Panc1 (cell line): ENCODE data around the gene PLXNB1. TPM values are rescaled to one million over a fixed set of nuclear protein-coding genes. Genes with fewer than 3 reads are reported as not detected.

Experiments used
- ATAC-seq: fragments of 200-7000 bp; cut with Tn5 transposase; 2 replicates; pipeline ENCODE4 v1.9.1; 2020; ENCODE audit warnings: mild to moderate bottlenecking, moderate library complexity
- BruUV-seq: library from RNA; stranded (reverse); fragments of 400-500 nt; replicated peaks from 2 replicates; lab custom pipeline; 2021; lab: Mats Ljungman, UMichigan
- CTCF ChIA-PET: fragments of 300-600 bp; sonication (Branson Sonifier 250); formaldehyde crosslinking; loops from one replicate; lab custom pipeline; 2022; ENCODE audit warnings: antibody characterized with exemption; lab: Charles Lee
- POLR2A ChIA-PET: fragments of 300-600 bp; sonication (Branson Sonifier 250); formaldehyde crosslinking; loops from one replicate; lab custom pipeline; 2022; ENCODE audit warnings: antibody characterized with exemption; lab: Charles Lee
- DNase-seq: peaks from one replicate; pipeline ENCODE4 v3.0.0-alpha.2; 2010; ENCODE audit warnings: low read depth, low spot score
- H3K27ac ChIP-seq: 2 replicates; pipeline ENCODE4 v1.5.1; 2011; ENCODE audit warnings: mild to moderate bottlenecking, low read length, inconsistent platforms
- H3K27me3 ChIP-seq: fragments of 200-500 bp; sonication (Bioruptor generic); 2 replicates; pipeline ENCODE4 v1.6.0; 2014; ENCODE audit warnings: low read length, inconsistent platforms; ENCODE audit not compliant: control insufficient read depth, insufficient read depth
- H3K36me3 ChIP-seq: fragments of 200-500 bp; sonication (Bioruptor generic); 2 replicates; pipeline ENCODE4 v1.5.1; 2014; ENCODE audit warnings: inconsistent platforms, mild to moderate bottlenecking, low read length, moderate library complexity; ENCODE audit not compliant: control insufficient read depth, insufficient read depth
- H3K4me1 ChIP-seq: 2 replicates; pipeline ENCODE4 v1.5.1; 2011; ENCODE audit warnings: inconsistent platforms, mild to moderate bottlenecking, low read length, moderate library complexity; ENCODE audit not compliant: control insufficient read depth, insufficient read depth
- H3K4me3 ChIP-seq, 2 experiments: 2 replicates each; pipeline ENCODE4 v1.5.1; 2011 to 2012; ENCODE audit warnings: low read depth in 2 of 2, low read length in 2 of 2, mild to moderate bottlenecking in 2 of 2, inconsistent platforms in 1 of 2, moderate library complexity in 1 of 2
- H3K9me3 ChIP-seq: fragments of 200-500 bp; sonication (Bioruptor generic); 2 replicates; pipeline ENCODE4 v1.5.1; 2014; ENCODE audit warnings: low read depth, mild to moderate bottlenecking, inconsistent platforms, low read length, moderate library complexity; ENCODE audit not compliant: control insufficient read depth, insufficient read depth
- POLR2AphosphoS5 ChIP-seq: IDR thresholded peaks from 2 replicates; pipeline ENCODE4 v1.6.1; 2012; ENCODE audit warnings: mild to moderate bottlenecking, low read depth, low read length, moderate library complexity
- SIN3A ChIP-seq: IDR thresholded peaks from 2 replicates; pipeline ENCODE4 v1.6.1; 2012; ENCODE audit warnings: low read depth, mild to moderate bottlenecking, low read length, moderate library complexity, borderline replicate concordance; ENCODE audit not compliant: insufficient read depth
- TCF7L2 ChIP-seq: IDR thresholded peaks from 2 replicates; pipeline ENCODE4 v1.6.1; 2011; ENCODE audit warnings: mild to moderate bottlenecking, low read depth, low read length, inconsistent platforms
- in situ Hi-C: cut with HindIII; loops from 2 replicates; pipeline ENCODE4 v1.10.0; 2016; ENCODE audit warnings: low sequenced_read_pairs, low pct_unique_long_range_greater_than_20kb
- intact Hi-C: fragments of 100-400 bp; cut with micrococcal nuclease; formaldehyde crosslinking; loops from one replicate; pipeline ENCODE4 v1.10.0; 2022; ENCODE audit not compliant: unreplicated experiment
- total RNA-seq: library from RNA; stranded (reverse); gene quantifications from one replicate; pipeline ENCODE4 v1.2.1, GENCODE V29; 2021; ENCODE audit not compliant: unreplicated experiment
- TF ChIP-seq, protein P1 (sequence below), 2 experiments: IDR thresholded peaks; 2 replicates each; pipeline ENCODE4 v1.6.1; 2011 to 2012; ENCODE audit warnings: low read depth in 2 of 2, control low read depth in 1 of 2, low read length in 1 of 2, mild to moderate bottlenecking in 1 of 2, moderate library complexity in 1 of 2; ENCODE audit not compliant: insufficient read depth in 1 of 2
- TF ChIP-seq, protein P2 (sequence below): fragments of 450-650 bp; IDR thresholded peaks from 2 replicates; pipeline ENCODE4 v1.5.1; 2017; ENCODE audit warnings: mild to moderate bottlenecking

PLXNB1 gene
- total RNA-seq, 1 experiment from 2014 or later: 22.8 TPM

DNA sequence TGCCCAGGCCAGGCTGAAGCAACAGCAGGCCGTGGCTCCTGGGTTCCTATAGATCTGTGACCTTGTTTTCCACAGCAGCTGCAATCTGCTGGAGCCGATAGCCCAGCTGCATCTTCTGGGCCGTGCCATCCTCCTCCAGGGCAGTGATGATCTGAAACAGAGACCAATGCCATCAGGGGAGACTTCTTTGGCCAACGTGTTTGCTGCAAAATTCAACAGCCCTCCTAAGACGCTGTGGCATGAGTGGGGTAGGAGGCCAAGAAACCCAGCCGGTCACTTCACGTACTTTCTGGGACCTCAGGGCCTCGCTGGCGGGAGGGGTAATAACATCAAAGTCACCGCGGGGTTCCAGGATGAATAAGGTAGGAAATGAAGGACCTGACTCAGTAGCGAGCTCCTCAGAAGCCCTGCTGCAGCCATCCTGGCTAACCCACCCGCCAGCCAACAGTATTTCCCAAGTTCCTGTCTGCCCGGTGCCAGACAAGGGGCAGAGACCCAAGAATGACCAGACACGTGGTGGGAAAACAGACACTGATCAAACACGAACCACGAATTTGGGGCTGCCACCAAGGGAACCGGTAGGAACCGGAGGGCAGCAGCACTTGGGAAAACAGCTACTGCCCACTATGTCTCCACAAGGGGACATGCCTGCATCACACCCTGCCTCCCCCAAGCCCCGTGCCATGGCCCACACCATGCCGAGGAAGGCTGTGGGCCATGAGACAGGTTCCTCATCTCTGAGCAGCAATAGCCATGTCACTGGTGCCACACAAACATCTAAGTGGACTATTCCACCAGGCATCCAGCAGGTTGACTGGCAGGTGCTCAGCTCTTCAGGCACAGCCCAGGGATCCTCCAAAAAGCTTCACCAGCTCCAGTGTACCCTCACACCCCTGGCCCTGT is 25.2 kb downstream of the PLXNB1 start:
- intact Hi-C loops (loop anchor here (5.0 kb wide), 1 partner anchor 33 kb away; no protein-coding TSS in a partner anchor), in situ Hi-C loops (no loop called here)
- Histone ChIP-seq H3K27me3 (no peaks in the 10 kb centered on the region), H3K9me3 (no peaks in the 10 kb centered on the region), H3K27ac (no peak overlapping the region), H3K4me3 (no peak overlapping the region), H3K4me1 (no peaks in the 10 kb centered on the region), H3K36me3 (no peaks in the 10 kb centered on the region)
- BruUV-seq: no TSS peak
- no peak for TF ChIP-seq TCF7L2
- TF ChIP-seq POLR2AphosphoS5: no peak
- no peak for TF ChIP-seq SIN3A
- TF ChIP-seq, protein P1, sequence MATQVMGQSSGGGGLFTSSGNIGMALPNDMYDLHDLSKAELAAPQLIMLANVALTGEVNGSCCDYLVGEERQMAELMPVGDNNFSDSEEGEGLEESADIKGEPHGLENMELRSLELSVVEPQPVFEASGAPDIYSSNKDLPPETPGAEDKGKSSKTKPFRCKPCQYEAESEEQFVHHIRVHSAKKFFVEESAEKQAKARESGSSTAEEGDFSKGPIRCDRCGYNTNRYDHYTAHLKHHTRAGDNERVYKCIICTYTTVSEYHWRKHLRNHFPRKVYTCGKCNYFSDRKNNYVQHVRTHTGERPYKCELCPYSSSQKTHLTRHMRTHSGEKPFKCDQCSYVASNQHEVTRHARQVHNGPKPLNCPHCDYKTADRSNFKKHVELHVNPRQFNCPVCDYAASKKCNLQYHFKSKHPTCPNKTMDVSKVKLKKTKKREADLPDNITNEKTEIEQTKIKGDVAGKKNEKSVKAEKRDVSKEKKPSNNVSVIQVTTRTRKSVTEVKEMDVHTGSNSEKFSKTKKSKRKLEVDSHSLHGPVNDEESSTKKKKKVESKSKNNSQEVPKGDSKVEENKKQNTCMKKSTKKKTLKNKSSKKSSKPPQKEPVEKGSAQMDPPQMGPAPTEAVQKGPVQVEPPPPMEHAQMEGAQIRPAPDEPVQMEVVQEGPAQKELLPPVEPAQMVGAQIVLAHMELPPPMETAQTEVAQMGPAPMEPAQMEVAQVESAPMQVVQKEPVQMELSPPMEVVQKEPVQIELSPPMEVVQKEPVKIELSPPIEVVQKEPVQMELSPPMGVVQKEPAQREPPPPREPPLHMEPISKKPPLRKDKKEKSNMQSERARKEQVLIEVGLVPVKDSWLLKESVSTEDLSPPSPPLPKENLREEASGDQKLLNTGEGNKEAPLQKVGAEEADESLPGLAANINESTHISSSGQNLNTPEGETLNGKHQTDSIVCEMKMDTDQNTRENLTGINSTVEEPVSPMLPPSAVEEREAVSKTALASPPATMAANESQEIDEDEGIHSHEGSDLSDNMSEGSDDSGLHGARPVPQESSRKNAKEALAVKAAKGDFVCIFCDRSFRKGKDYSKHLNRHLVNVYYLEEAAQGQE (IDR thresholded peaks at IDR 0.05; ENCODE audit: insufficient read depth in 1 of 2, low read depth in 2 of 2, low read length in 1 of 2): no peak
- TF ChIP-seq, protein P2, sequence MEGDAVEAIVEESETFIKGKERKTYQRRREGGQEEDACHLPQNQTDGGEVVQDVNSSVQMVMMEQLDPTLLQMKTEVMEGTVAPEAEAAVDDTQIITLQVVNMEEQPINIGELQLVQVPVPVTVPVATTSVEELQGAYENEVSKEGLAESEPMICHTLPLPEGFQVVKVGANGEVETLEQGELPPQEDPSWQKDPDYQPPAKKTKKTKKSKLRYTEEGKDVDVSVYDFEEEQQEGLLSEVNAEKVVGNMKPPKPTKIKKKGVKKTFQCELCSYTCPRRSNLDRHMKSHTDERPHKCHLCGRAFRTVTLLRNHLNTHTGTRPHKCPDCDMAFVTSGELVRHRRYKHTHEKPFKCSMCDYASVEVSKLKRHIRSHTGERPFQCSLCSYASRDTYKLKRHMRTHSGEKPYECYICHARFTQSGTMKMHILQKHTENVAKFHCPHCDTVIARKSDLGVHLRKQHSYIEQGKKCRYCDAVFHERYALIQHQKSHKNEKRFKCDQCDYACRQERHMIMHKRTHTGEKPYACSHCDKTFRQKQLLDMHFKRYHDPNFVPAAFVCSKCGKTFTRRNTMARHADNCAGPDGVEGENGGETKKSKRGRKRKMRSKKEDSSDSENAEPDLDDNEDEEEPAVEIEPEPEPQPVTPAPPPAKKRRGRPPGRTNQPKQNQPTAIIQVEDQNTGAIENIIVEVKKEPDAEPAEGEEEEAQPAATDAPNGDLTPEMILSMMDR: no peak
- DNase-seq (no peak), ATAC-seq (no peak)
- POLR2A ChIA-PET: no interaction called here
- CTCF ChIA-PET: interaction anchor here (1.3 kb wide), 1 partner anchor 31 kb away, joined by 7 read pairs; no protein-coding TSS in a partner anchor

DNA sequence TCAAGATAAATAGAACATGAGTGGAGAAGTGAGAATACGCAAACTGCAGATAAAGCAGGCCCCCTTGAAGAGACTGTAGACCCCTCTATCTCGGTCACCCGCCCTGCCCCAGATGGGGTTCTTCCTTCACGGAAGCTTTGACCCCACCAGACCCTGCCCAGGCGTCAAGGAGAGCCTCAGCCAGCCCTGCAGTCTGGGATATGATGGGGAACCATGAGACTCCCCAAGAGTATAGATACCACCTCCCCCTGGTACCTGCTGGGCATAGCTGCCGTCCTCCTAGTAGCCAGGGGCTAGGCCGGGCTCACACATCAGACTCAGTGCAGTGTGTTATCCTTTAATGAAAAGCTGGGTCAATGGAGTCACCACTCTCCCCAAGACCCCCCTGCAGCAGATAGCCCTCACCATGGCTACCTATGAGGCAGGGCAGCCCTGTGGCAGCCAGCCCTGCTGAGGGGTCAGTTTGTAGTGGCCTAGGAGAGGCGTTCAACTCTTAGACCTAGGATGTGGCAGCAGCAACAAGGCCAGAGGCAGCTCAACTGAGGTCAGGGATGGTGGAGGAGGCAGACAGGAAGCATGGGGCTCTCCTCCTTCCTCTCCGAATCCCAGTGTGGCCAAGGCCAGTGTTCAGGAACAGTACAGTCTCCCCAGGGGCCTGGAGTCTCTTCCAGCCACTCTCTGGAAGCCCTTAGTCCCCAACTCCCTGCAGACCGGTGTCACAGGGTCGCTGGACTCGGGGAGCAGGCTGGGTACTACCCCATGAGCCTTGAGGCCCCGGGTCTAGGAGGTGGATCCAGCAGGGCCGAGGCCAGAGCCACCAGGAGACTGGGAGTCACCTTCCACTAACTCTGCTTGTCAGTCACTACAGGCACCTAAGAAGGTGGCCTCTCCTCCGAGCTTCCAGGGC is 26.1 kb downstream of the PLXNB1 start:
- Histone ChIP-seq H3K9me3 (no peaks in the 10 kb centered on the region), H3K4me3 (no peak overlapping the region), H3K36me3 (no peaks in the 10 kb centered on the region), H3K4me1 (no peaks in the 10 kb centered on the region), H3K27me3 (no peaks in the 10 kb centered on the region), H3K27ac (no peak overlapping the region)
- intact Hi-C loops: loop anchor here (5.0 kb wide), 1 partner anchor 34 kb away; no protein-coding TSS in a partner anchor
- BruUV-seq: no TSS peak
- ATAC-seq (no peak), DNase-seq (no peak)
- in situ Hi-C loops: no loop called here
- ChIA-PET CTCF (interaction anchor here (1.1 to 5.2 kb wide), 3 partner anchors 29 to 33 kb away, joined by 3 to 98 read pairs (median 7); no protein-coding TSS in a partner anchor), POLR2A (no interaction called here)
- TF ChIP-seq, protein P2: no peak
- TF ChIP-seq POLR2AphosphoS5 (no peak), SIN3A (no peak), TCF7L2 (no peak)
- TF ChIP-seq, protein P1 (IDR thresholded peaks at IDR 0.05; ENCODE audit: insufficient read depth in 1 of 2, low read depth in 2 of 2, low read length in 1 of 2): no peak
